ENCODE data around the gene PPP1R37. TPM values are rescaled to one million over a fixed set of nuclear protein-coding genes. Genes with fewer than 3 reads are reported as not detected.

Gene PPP1R37
- total and polyA plus RNA-seq, 2 of the 13 experiments (the other 11 are each of a cell fraction or from before 2014, with no cell fraction given): 9.0 to 14.3 TPM

DNA sequence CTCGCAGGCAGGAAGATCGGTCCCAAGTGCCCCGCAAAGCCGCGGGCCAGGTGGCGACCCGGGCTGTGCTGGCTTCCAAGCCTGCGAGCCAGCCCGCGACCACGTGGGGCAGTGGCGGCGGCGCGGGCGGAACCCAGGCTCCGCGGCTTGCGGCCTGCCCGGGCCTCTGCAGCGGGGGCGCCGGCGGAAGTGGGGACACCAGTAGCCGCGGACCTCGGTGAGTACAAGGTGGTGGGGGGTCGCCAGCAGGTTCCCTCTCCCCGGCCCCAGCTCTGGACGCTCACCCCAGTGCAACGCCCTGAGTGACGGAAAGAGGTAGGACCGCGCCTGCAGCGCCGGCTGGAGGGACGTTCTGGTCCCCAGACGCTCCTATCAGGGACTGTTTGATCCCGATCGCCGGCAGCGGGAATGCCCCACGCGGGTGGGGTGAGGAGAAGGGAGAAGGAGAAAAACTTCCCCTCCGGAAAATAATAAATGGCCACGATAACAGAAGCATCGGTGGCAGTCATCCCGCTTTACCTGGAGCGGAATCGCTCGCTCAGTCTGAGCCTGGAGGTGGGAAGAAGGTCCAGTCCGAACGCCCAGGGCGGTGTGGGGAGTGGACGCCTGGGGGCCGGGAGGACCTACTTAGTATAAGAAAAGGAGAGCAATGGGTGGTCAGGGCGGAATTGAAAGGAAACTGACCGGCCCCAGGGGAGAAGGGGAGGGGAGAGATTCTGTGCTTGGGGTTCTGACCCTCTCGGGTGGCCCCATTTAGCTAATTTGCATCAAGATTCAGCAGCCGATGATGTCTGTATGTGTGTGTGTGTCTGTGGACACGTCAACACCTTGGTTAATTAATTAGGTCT, 13.7 kb upstream of the PPP1R37 start, which contains the start of gene GEMIN7 (continued):
- peak; percentile 83 for TF ChIP-seq ZBTB10 (CRISPR knock-in tag; IDR thresholded peaks at IDR 0.05; ENCODE audit: borderline replicate concordance)
- TF ChIP-seq, protein P1, sequence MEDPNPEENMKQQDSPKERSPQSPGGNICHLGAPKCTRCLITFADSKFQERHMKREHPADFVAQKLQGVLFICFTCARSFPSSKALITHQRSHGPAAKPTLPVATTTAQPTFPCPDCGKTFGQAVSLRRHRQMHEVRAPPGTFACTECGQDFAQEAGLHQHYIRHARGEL (CRISPR knock-in tag; IDR thresholded peaks at IDR 0.05): no peak
- peak; percentile 65; the same call in 1 of the 2 replicates for TF ChIP-seq NCOA2 (CRISPR knock-in tag; IDR thresholded peaks at IDR 0.05)
- peak; percentile 91; the same call in 1 of the 2 replicates for TF ChIP-seq ZNF773 (CRISPR knock-in tag; IDR thresholded peaks at IDR 0.05; ENCODE audit: borderline replicate concordance)
- TF ChIP-seq, protein P2, sequence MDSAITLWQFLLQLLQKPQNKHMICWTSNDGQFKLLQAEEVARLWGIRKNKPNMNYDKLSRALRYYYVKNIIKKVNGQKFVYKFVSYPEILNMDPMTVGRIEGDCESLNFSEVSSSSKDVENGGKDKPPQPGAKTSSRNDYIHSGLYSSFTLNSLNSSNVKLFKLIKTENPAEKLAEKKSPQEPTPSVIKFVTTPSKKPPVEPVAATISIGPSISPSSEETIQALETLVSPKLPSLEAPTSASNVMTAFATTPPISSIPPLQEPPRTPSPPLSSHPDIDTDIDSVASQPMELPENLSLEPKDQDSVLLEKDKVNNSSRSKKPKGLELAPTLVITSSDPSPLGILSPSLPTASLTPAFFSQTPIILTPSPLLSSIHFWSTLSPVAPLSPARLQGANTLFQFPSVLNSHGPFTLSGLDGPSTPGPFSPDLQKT (CRISPR knock-in tag; IDR thresholded peaks at IDR 0.05; ENCODE audit: borderline replicate concordance): peak; percentile 90
- 0 out of 2 replicates have a peak, but pooled peaks have one; percentile 69 for TF ChIP-seq ZNF275 (CRISPR knock-in tag; IDR thresholded peaks at IDR 0.05; ENCODE audit: borderline replicate concordance)
- no peak for TF ChIP-seq ARNT (IDR thresholded peaks at IDR 0.05)
- peak; percentile 98 for TF ChIP-seq ZNF784 (CRISPR knock-in tag; IDR thresholded peaks at IDR 0.05; ENCODE audit: borderline replicate concordance)
- TF ChIP-seq TBL1XR1 (IDR thresholded peaks at IDR 0.05; ENCODE audit: borderline replicate concordance, low read length, partially characterized antibody): no peak
- TF ChIP-seq ZNF317 (CRISPR knock-in tag; IDR thresholded peaks at IDR 0.05): no peak
- TF ChIP-seq, protein P3, sequence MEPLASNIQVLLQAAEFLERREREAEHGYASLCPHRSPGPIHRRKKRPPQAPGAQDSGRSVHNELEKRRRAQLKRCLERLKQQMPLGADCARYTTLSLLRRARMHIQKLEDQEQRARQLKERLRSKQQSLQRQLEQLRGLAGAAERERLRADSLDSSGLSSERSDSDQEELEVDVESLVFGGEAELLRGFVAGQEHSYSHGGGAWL (CRISPR knock-in tag; IDR thresholded peaks at IDR 0.05): peak; percentile 96
- no peak for TF ChIP-seq HMGA1 (CRISPR knock-in tag; conservative IDR thresholded peaks at IDR 0.05)
- TF ChIP-seq RBFOX2 (IDR thresholded peaks at IDR 0.05; ENCODE audit: low read depth, low read length): peak; percentile 93
- TF ChIP-seq HOXA3 (CRISPR knock-in tag; IDR thresholded peaks at IDR 0.05): peak; percentile 97
- peak; percentile 26; the same call in 1 of the 2 replicates for TF ChIP-seq FOSL2 (CRISPR knock-in tag; IDR thresholded peaks at IDR 0.05)
- no peak for TF ChIP-seq ZNF782 (CRISPR knock-in tag; IDR thresholded peaks at IDR 0.05; ENCODE audit: borderline replicate concordance)
- peak; percentile 96 for TF ChIP-seq TOPORS (CRISPR knock-in tag; IDR thresholded peaks at IDR 0.05)
- TF ChIP-seq PRDM15 (CRISPR knock-in tag; IDR thresholded peaks at IDR 0.05): peak; percentile 73

Measured in HepG2 (cell line).